H1 (cell line): ENCODE measurements around the gene GJD3. TPM values are rescaled to one million over a fixed set of nuclear protein-coding genes. Genes with fewer than 3 reads are reported as not detected.

Experiments
- CTCF ChIA-PET: fragments of 300-600 bp; sonication (Branson Sonifier 250); formaldehyde crosslinking; loops from one replicate; lab custom pipeline; 2021; ENCODE audit not compliant: partially characterized antibody; lab: Charles Lee
- POLR2A ChIA-PET: fragments of 300-600 bp; sonication (Branson Sonifier 250); formaldehyde crosslinking; loops from one replicate; lab custom pipeline; 2021; ENCODE audit warnings: inconsistent platforms; ENCODE audit not compliant: partially characterized antibody; lab: Charles Lee
- DNase-seq, 2 experiments: peaks; one replicate each; pipeline versions ENCODE4 v3.0.0 to v3.0.0-alpha.2; 2010 to 2022; ENCODE audit warnings: low spot score in 2 of 2, low read depth in 1 of 2, mixed read lengths in 1 of 2
- FAIRE-seq: peaks from 2 replicates; lab custom pipeline; 2011; peaks lifted over from hg19 to GRCh38; lab: Jason Lieb, UNC
- H2AFZ ChIP-seq: 2 replicates; pipeline ENCODE4 v1.8.1; 2012; ENCODE audit warnings: low read length, inconsistent platforms
- H2AK5ac ChIP-seq: 2 replicates; pipeline ENCODE4 v1.6.1; 2013; ENCODE audit warnings: low read depth, low read length
- H2BK120ac ChIP-seq: replicated peaks from 2 replicates; pipeline ENCODE3; 2013; ENCODE audit warnings: low read depth, low read length, inconsistent platforms
- H2BK12ac ChIP-seq: 2 replicates; pipeline ENCODE4 v1.6.1; 2013; ENCODE audit warnings: low read depth, low read length
- H2BK15ac ChIP-seq: 2 replicates; pipeline ENCODE4 v1.6.1; 2013; ENCODE audit warnings: low read length
- H2BK20ac ChIP-seq: 2 replicates; pipeline ENCODE4 v1.6.1; 2013; ENCODE audit warnings: low read length
- H2BK5ac ChIP-seq: 2 replicates; pipeline ENCODE4 v1.6.1; 2013; ENCODE audit warnings: low read depth, low read length
- H3K14ac ChIP-seq: 2 replicates; pipeline ENCODE4 v1.6.1; 2013; ENCODE audit warnings: inconsistent platforms; ENCODE audit not compliant: insufficient read length
- H3K18ac ChIP-seq: 2 replicates; pipeline ENCODE4 v1.6.1; 2013; ENCODE audit warnings: low read length; ENCODE audit errors: extremely low read depth
- H3K23ac ChIP-seq: 2 replicates; pipeline ENCODE4 v1.6.1; 2013; ENCODE audit warnings: inconsistent platforms; ENCODE audit not compliant: insufficient read length
- H3K23me2 ChIP-seq: 2 replicates; pipeline ENCODE4 v1.6.1; 2013; ENCODE audit warnings: low read depth, low read length
- H3K27ac ChIP-seq: 2 replicates; pipeline ENCODE4 v1.6.1; 2011; ENCODE audit warnings: low read depth, low read length, inconsistent platforms
- H3K27me3 ChIP-seq, 4 experiments: replicated peaks in 1 of 4; 1 replicate in 1 of 4; 2 replicates in 3 of 4; pipeline versions ENCODE4 v1.6.1 to v1.8.1; 2011 to 2013; ENCODE audit warnings: low read length in 3 of 4, mild to moderate bottlenecking in 3 of 4, inconsistent platforms in 2 of 4, mixed read lengths in 2 of 4, moderate library complexity in 1 of 4; ENCODE audit not compliant: control insufficient read depth in 3 of 4, insufficient read depth in 3 of 4; ENCODE audit errors: extremely low read depth in 1 of 4
- H3K36me3 ChIP-seq, 4 experiments: 2 replicates each; pipeline versions ENCODE4 v1.6.1 to v1.8.1; 2011 to 2013; ENCODE audit warnings: mild to moderate bottlenecking in 4 of 4, low read length in 3 of 4, moderate library complexity in 2 of 4, control low read depth in 1 of 4, inconsistent platforms in 1 of 4; ENCODE audit not compliant: insufficient read depth in 4 of 4, control insufficient read depth in 2 of 4
- H3K4ac ChIP-seq: replicated peaks from 2 replicates; pipeline ENCODE3; 2013; ENCODE audit warnings: low read length, low read depth, mixed read lengths, inconsistent platforms; ENCODE audit not compliant: insufficient read length
- H3K4me1 ChIP-seq, 4 experiments: replicated peaks in 1 of 4; 1 replicate in 1 of 4; 2 replicates in 3 of 4; pipeline versions ENCODE4 v1.6.1 to v1.8.1; 2011 to 2013; ENCODE audit warnings: low read length in 3 of 4, inconsistent platforms in 2 of 4, mixed read lengths in 1 of 4; ENCODE audit not compliant: insufficient read depth in 4 of 4, control insufficient read depth in 3 of 4
- H3K4me2 ChIP-seq, 2 experiments: 2 replicates each; pipeline versions ENCODE4 v1.6.1 to v1.8.1; 2011 to 2013; ENCODE audit warnings: low read depth in 2 of 2, low read length in 2 of 2, control low read depth in 1 of 2, inconsistent platforms in 1 of 2, mild to moderate bottlenecking in 1 of 2; ENCODE audit not compliant: insufficient read depth in 1 of 2
- H3K4me3 ChIP-seq, 4 experiments: fragments of 200-600, 300-600 bp in 1 of 4; sonication (generic), shearing (Covaris generic), sonication (Bioruptor Twin) in 1 of 4; 2 replicates each; pipeline versions ENCODE4 v1.5.1 to v1.8.1; 2011 to 2016; ENCODE audit warnings: low read length in 4 of 4, low read depth in 3 of 4, control low read depth in 2 of 4, inconsistent platforms in 2 of 4, mild to moderate bottlenecking in 2 of 4, mixed read lengths in 1 of 4, moderate library complexity in 1 of 4; ENCODE audit not compliant: insufficient read depth in 2 of 4; ENCODE audit errors: extremely low read depth in 1 of 4
- H3K56ac ChIP-seq: replicated peaks from 2 replicates; pipeline ENCODE3; 2013; ENCODE audit warnings: low read depth, mild to moderate bottlenecking, mixed read lengths, low read length, inconsistent platforms; ENCODE audit not compliant: insufficient read length
- H3K79me1 ChIP-seq: 2 replicates; pipeline ENCODE4 v1.6.1; 2013; ENCODE audit warnings: low read depth, low read length, control low read depth
- H3K79me2 ChIP-seq, 2 experiments: 2 replicates each; pipeline versions ENCODE4 v1.6.1 to v1.8.1; 2012 to 2013; ENCODE audit warnings: low read length in 2 of 2, mild to moderate bottlenecking in 2 of 2, inconsistent platforms in 1 of 2; ENCODE audit not compliant: insufficient read depth in 2 of 2, control insufficient read depth in 1 of 2
- H3K9ac ChIP-seq, 4 experiments: replicated peaks in 1 of 4; 1 replicate in 1 of 4; 2 replicates in 3 of 4; pipeline versions ENCODE4 v1.6.1 to v1.8.1; 2011 to 2013; ENCODE audit warnings: low read depth in 3 of 4, low read length in 3 of 4, control low read depth in 2 of 4, mild to moderate bottlenecking in 2 of 4, moderate library complexity in 2 of 4, inconsistent platforms in 1 of 4; ENCODE audit errors: extremely low read depth in 1 of 4
- H3K9me3 ChIP-seq, 2 experiments: 2 replicates each; pipeline versions ENCODE4 v1.6.1 to v1.8.1; 2012 to 2013; ENCODE audit warnings: mild to moderate bottlenecking in 2 of 2, moderate library complexity in 2 of 2, control low read depth in 1 of 2, inconsistent platforms in 1 of 2, low read depth in 1 of 2, low read length in 1 of 2, mixed read lengths in 1 of 2; ENCODE audit not compliant: insufficient read depth in 2 of 2
- H4K20me1 ChIP-seq, 2 experiments: replicated peaks in 1 of 2; 2 replicates each; pipeline versions ENCODE3 to v1.8.1; 2011 to 2013; ENCODE audit warnings: inconsistent platforms in 2 of 2, low read length in 2 of 2, mild to moderate bottlenecking in 1 of 2; ENCODE audit not compliant: insufficient read depth in 2 of 2, control insufficient read depth in 1 of 2
- H4K5ac ChIP-seq: 2 replicates; pipeline ENCODE4 v1.6.1; 2013; ENCODE audit warnings: low read length, low read depth, mixed read lengths, inconsistent platforms; ENCODE audit not compliant: insufficient read length
- H4K8ac ChIP-seq: 2 replicates; pipeline ENCODE4 v1.8.0; 2013; ENCODE audit warnings: mild to moderate bottlenecking, moderate library complexity, low read length, inconsistent platforms; ENCODE audit not compliant: insufficient read depth; ENCODE audit errors: extremely low read depth
- H4K91ac ChIP-seq: replicated peaks from 2 replicates; pipeline ENCODE3; 2013; ENCODE audit warnings: low read length, mixed read lengths, inconsistent platforms; ENCODE audit not compliant: insufficient read length
- GTF2F1 ChIP-seq: IDR thresholded peaks from 2 replicates; pipeline ENCODE4 v1.6.1; 2012; ENCODE audit warnings: low read depth, low read length, improper control_type of control experiment, borderline replicate concordance
- HDAC6 ChIP-seq: IDR thresholded peaks from one replicate; pipeline ENCODE4 v1.7.1; 2012; ENCODE audit warnings: low read depth, mild to moderate bottlenecking, inconsistent platforms, low read length, moderate library complexity
- MAX ChIP-seq: IDR thresholded peaks from 2 replicates; pipeline ENCODE4 v1.6.1; 2012; ENCODE audit warnings: inconsistent platforms
- RNF2 ChIP-seq: fragments of 200-900, 300-1000 bp; sonication (generic); IDR thresholded peaks from 2 replicates; pipeline ENCODE4 v1.7.1; 2016; ENCODE audit warnings: borderline replicate concordance, low read depth, mild to moderate bottlenecking, antibody characterized with exemption, low read length; ENCODE audit not compliant: poor library complexity, severe bottlenecking; ENCODE audit errors: missing control alignments
- SIRT6 ChIP-seq: IDR thresholded peaks from one replicate; pipeline ENCODE4 v1.7.1; 2012; ENCODE audit warnings: low read length, inconsistent platforms
- SIX5 ChIP-seq: IDR thresholded peaks from 2 replicates; pipeline ENCODE4 v1.6.1; 2011; ENCODE audit warnings: mild to moderate bottlenecking, low read depth, low read length
- SP4 ChIP-seq: IDR thresholded peaks from 2 replicates; pipeline ENCODE4 v1.6.1; 2012; ENCODE audit warnings: low read length, inconsistent platforms
- TBP ChIP-seq: IDR thresholded peaks from 2 replicates; pipeline ENCODE4 v1.6.1; 2011; ENCODE audit warnings: low read depth, low read length, improper control_type of control experiment
- TEAD4 ChIP-seq: IDR thresholded peaks from 2 replicates; pipeline ENCODE4 v1.6.1; 2012; ENCODE audit warnings: low read depth, low read length, inconsistent platforms, mixed read lengths
- USF2 ChIP-seq: IDR thresholded peaks from 2 replicates; pipeline ENCODE4 v1.6.1; 2011; ENCODE audit warnings: low read length, improper control_type of control experiment
- WGBS, 2 experiments: shearing (Covaris generic) in 1 of 2; methylation state at CpG; one replicate each; pipeline versions ENCODE4 v1.1.6 to v1.1.7; 2013 to 2015; ENCODE audit warnings: low lambda C conversion rate in 2 of 2, mixed read lengths in 2 of 2, inconsistent platforms in 1 of 2, low coverage in 1 of 2, missing lambda C conversion rate in 1 of 2; ENCODE audit not compliant: insufficient replicate concordance in 2 of 2, insufficient coverage in 1 of 2, insufficient read length in 1 of 2; ENCODE audit errors: extremely low coverage in 1 of 2, missing lambda C conversion rate in 1 of 2; 5-methylcytosine and 5-hydroxymethylcytosine counted together
- polyA plus RNA-seq, 7 experiments: library from polyadenylated mRNA; depleted of rRNA in 3 of 7; stranded (reverse) in 5 of 7; unstranded in 2 of 7; fragments of >200 nt in 5 of 7; fragments of 200-250 nt in 2 of 7; gene quantifications; 1 replicate in 5 of 7; 2 replicates in 1 of 7; 4 replicates in 1 of 7; pipeline versions ENCODE4 v1.2.1 to v1.2.3, GENCODE V29; 2011 to 2013; ENCODE audit warnings: missing spikeins in 2 of 7, mixed read lengths in 2 of 7
- total RNA-seq: library from RNA; stranded (reverse); fragmentation: NEBNext Ultra II Directional; extraction: Animal tissue kit (Norgen Biotek cat#: 25700); gene quantifications from 2 replicates; pipeline ENCODE4 v1.2.1, GENCODE V29; 2021

GJD3 gene
- total and polyA plus RNA-seq, 2 of the 8 experiments (the other 6 are each of a cell fraction or from before 2014, with no cell fraction given), result 0.53 to 1.9 TPM

- H3K27ac ChIP-seq, result no peak overlapping the region
- peaks cover 0 to 2% of the 10 kb centered on the region in 2 experiments; a peak in 1 of 4 replicates for H3K9me3 ChIP-seq
- H2BK12ac ChIP-seq, result no peak overlapping the region
- FAIRE-seq, result no peak
- H3K23me2 ChIP-seq, result no peaks in the 10 kb centered on the region
- H3K79me1 ChIP-seq, result no peaks in the 10 kb centered on the region
- no peaks in the 10 kb centered on the region for H3K79me2 ChIP-seq
- TF ChIP-seq HDAC6 (no peak), TEAD4 (no peak), SP4 (no peak), RNF2 (no peak), SIRT6 (no peak), USF2 (no peak), GTF2F1 (no peak), SIX5 (no peak), MAX (no peak), TBP (no peak)
- TF ChIP-seq, all 59 proteins: peak for 0
- WGBS, 2 experiments, result 95% methylated on average over 7 of the region's 7 CpGs; no CpG with 5 or more reads in 1 of the 2 experiments
- Histone ChIP-seq H3K27me3 (no peaks in the 10 kb centered on the region), H3K4me1 (peaks cover 0 to 6% (median 4%) of the 10 kb centered on the region in 4 experiments; a peak in 3 of 7 replicates), H2AK5ac (no peak overlapping the region), H3K4ac (no peak overlapping the region), H4K91ac (no peak overlapping the region), H3K4me2 (no peak overlapping the region), H4K8ac (no peak overlapping the region), H2BK20ac (no peak overlapping the region), H3K36me3 (no peaks in the 10 kb centered on the region), H3K14ac (no peak overlapping the region), H2BK120ac (no peak overlapping the region), H3K18ac (no peak overlapping the region), H3K56ac (no peak overlapping the region), H2BK15ac (no peak overlapping the region), H4K20me1 (no peaks in the 10 kb centered on the region), H2BK5ac (no peak overlapping the region), H3K4me3 (no peak overlapping the region), H3K23ac (no peak overlapping the region), H4K5ac (no peak overlapping the region), H2AFZ (no peak overlapping the region), H3K9ac (no peak overlapping the region)
- CTCF ChIA-PET, result interaction anchor here (0.9 to 1.3 kb wide), 2 partner anchors 39 to 181 kb away, joined by 3 read pairs; partner anchors contain the start of gene TOP2A
- POLR2A ChIA-PET, result no interaction called here
- DNase-seq, result no peak
These were observed 14.4 kb upstream of the GJD3 start for GRCh38 chr17:40378966-40379365.
